SKM-1 treated with dmso at 0.1 percent for 144 hours (cell line): ENCODE results near the gene IMPDH2.

ENCODE experiments used
- DNase-seq: peaks from one replicate; lab custom pipeline; 2025; ENCODE audit not compliant: unreplicated experiment; lab: John Stamatoyannopoulos, UW

The IMPDH2 gene

GRCh38 chr3:48984663-48985062 lies 44.5 kb downstream of the IMPDH2 start:
- DNase-seq = no peak

GRCh38 chr3:48983096-48983495 lies 46.1 kb downstream of the IMPDH2 start:
- DNase-seq = no peak

GRCh38 chr3:48982686-48983085 lies 46.5 kb downstream of the IMPDH2 start:
- no peak for DNase-seq

- DNase-seq = no peak
These were observed 47.2 kb downstream of the IMPDH2 start for GRCh38 chr3:48982016-48982415.

- DNase-seq = no peak
These were observed 48.9 kb downstream of the IMPDH2 start for GRCh38 chr3:48980295-48980694.

- DNase-seq = no peak
These were observed 49.7 kb downstream of the IMPDH2 start for GRCh38 chr3:48979451-48979850.
